Measurements from ENCODE around the gene NOCT. TPM values are rescaled to one million over a fixed set of nuclear protein-coding genes. Genes with fewer than 3 reads are reported as not detected.

The NOCT gene
- total and polyA plus RNA-seq, 3 donors from 2014 or later, result 7.7 to 19.3 (median 19.0) TPM

- WGBS, 2 donors, result 26 to 35% methylated on average over 5 of the region's 5 CpGs
- no peaks in the 10 kb centered on the region for H3K9me3 ChIP-seq
Measured at GRCh38 chr4:139085141-139085540, 69.6 kb downstream of the NOCT start.

GRCh38 chr4:139092271-139092670 lies 76.7 kb downstream of the NOCT start:
- 70 to 73% methylated on average over 12 of the region's 12 CpGs for WGBS, 2 donors
- Histone ChIP-seq H3K27me3 (no peaks in the 10 kb centered on the region), H3K4me1 (no peaks in the 10 kb centered on the region), H3K4me3 (no peak overlapping the region), H3K9me3 (no peaks in the 10 kb centered on the region), H3K36me3 (ENCODE audit: low read depth, missing control alignments) (no peaks in the 10 kb centered on the region), H3K27ac (no peak overlapping the region)
- TF ChIP-seq POLR2A (IDR thresholded peaks at IDR 0.05) (no peak), CTCF (IDR thresholded peaks at IDR 0.05) (no peak)
- intact Hi-C loops (cut with DNase I; ENCODE audit: low total_unique reads), result no loop called here
- DNase-seq, result no peak

More at GRCh38 chr4:139085141-139085540, 69.6 kb downstream of the NOCT start:
- Histone ChIP-seq H3K4me3 (peak overlapping the region in 1 of 2 donors; percentile 95), H3K27me3 (no peaks in the 10 kb centered on the region), H3K36me3 (ENCODE audit: low read depth, missing control alignments) (no peaks in the 10 kb centered on the region), H3K27ac (peak overlapping the region; percentile 94 to 97), H3K4me1 (peaks cover 17% of the 10 kb centered on the region)
- intact Hi-C loops (cut with DNase I; ENCODE audit: low total_unique reads), result loop anchor here (10.0 kb wide), 1 partner anchor 90 kb away; the partner anchor contains the start of gene ELF2
- TF ChIP-seq POLR2A (IDR thresholded peaks at IDR 0.05) (no peak), CTCF (IDR thresholded peaks at IDR 0.05) (peak in 2 of 3 experiments; percentile 7 to 32)
- no peak for DNase-seq

Small RNAs within 50 kb of the gene (small RNA-seq; reads per million reads assigned to genes)
- gene RNU6-531P, result 0 reads per million in 2 donors

Other genes starting within 250 kb of the NOCT start
- gene ELF2, start 161.4 kb downstream of the NOCT start, total RNA-seq, result 10 to 100 TPM; 52.0 to 53.6 TPM
- 72.6 TPM for gene ELF2, start 161.4 kb downstream of the NOCT start, polyA plus RNA-seq (ENCODE audit: insufficient read depth, low read depth, low replicate concordance)